Dedifferentiated amniotic fluid mesenchymal stem cell (primary cell): ENCODE measurements around the gene CES3.
"Not testable (repeated sequence)": the region's sequence is repeated elsewhere in the genome, so short reads cannot be mapped to it uniquely, and the experiment has no call there.

ENCODE experiments used
- DNase-seq: peaks from one replicate; pipeline ENCODE4 v3.0.0-alpha.2; 2016; ENCODE audit errors: extremely low spot score

The CES3 gene

DNA sequence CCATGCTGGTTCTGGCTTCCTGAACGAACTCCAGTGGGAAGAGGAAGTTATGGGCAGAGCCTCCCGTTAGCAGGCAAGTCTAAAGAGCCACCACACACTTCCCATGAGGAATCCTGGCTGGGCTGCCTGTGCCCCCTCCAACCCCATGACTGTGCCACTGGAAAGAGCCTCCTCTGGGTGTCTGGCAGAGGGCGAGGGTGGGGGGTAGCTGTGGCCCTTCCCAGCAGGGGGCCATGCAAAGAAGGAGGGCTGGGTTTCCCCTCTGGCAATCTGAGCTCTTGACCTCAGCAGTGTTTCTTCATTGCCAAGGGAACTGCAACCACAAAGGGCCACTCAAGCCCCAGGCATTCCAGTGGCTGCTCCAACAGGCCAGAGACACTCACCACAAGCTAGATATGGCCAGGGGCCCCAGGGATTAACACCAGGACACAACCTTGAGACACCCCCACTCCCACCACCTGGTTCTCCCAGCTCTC lies 34.1 kb upstream of the CES3 start:
- peak; percentile 55 for DNase-seq

DNA sequence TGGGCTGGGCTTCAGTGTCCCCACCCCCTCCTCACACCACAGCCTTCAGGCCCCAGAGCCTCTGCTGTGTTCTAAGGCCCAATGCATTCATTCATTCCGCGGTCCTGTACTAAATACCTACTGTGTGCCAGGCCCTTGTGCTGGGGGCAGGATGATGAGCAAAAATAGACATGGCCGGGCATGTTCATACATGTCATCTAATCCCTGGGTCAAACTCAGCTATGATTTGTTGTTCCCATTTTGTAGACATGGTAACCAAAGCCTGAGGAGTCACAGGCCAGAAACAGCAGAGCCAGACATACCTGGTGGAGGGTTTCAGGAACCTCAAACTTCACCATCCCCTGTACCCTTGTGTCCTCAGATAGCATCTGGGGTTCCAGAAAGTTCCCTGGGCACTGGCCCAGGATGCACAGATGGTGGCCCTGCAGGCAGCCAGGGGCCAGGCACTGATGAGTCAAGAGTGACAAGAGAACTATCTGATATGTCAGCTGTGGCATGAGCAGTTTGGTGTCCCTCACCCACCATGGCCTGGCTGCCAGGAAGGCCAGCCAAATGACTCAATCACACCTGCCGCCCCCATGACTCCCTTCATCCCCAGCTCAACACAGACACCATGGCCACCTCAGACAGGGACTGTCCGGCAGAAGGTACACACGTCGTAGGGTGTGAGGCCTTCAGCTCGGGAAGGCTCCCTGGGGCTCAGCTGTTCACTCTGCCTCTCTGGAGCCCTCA lies 33.0 kb upstream of the CES3 start:
- DNase-seq, result no peak

DNA sequence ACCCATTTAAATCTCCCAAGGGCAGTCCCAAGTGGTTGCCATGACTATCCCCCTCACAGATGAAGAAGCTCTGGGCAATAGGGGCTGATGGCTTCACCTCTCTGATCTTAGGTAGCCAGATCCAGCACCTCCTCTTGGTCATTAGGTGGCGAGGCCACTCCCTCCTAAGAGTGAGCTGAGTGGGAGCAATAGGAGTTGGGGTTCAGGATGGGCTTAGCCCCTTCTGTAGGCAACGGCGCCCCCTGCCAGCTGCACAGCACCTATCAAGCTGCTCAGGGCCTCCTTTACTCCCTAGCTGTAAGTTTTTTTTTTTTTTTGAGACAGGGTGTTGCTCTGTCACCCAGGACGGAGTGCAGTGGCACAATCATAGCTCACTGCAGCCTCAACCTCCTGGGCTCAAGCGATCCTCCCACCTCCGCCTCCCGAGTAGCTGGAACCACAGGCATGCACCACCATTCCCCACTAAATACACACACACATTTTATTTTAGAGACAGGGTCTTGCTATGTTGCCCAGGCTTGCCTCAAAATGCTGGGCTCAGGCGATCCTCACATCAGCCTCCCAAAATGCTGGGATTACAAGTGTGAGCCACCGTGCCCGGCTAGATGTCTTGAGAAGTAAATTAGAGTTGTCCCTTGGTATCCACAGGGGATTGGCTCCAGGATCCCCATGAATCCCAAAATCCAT lies 32.2 kb upstream of the CES3 start:
- DNase-seq, result no peak

DNA sequence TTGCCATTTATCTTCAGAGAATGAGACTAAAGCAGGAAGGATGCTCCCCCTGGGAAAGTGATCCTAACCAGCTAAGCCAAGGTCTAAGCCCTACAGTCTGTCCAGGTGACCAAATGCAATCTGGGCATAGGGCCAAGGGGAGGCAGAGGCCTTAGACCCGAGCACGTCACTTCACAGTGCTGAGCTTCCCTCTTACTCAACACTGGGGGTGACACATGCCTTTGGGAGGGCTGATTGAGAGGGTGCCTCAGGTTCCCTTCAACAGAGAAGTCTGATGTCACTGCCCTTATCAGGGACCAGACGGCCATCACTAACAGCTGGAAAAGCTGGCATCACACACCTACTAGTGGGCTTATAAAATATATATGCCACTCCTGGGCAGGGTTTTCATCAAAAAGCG lies 30.9 kb upstream of the CES3 start:
- DNase-seq, result no peak

DNA sequence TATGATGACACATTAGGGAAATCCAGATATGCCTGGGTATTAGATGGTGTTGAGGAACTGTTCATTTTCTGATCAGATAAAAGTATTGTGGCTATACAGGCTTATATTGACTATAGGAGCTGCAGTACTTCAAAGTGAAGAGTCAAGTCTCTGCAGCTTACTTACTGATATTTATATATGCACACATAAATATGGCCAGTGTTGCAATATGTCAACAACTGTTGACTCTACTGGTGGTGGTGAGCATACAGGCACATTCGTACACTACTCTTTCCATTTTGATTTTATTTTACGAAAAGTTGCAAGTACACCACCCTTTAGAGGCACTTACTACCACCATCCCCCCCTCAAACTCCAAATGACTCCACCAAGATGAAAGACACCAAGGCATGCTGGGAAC lies 29.4 kb upstream of the CES3 start:
- no peak for DNase-seq

DNA sequence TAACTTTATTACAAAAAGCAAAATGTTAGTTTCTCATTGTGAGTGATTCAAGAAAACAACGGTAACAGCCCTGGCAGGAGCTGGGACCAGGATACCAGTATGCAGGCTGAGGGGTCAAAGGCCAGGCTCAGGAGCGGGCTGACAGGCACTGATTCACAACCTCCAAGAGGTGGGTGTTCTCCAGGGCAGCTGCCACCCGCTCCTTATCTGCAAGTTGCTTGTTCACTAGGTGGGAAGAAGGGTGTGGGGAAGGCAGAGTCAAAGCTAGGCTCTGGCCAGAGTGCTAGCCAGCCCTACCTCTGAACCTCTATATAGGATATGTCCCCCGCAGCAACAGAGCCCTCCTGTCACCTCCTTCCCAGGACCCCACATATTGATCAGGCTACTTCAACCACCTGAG lies 29.0 kb upstream of the CES3 start:
- DNase-seq, result no peak

DNA sequence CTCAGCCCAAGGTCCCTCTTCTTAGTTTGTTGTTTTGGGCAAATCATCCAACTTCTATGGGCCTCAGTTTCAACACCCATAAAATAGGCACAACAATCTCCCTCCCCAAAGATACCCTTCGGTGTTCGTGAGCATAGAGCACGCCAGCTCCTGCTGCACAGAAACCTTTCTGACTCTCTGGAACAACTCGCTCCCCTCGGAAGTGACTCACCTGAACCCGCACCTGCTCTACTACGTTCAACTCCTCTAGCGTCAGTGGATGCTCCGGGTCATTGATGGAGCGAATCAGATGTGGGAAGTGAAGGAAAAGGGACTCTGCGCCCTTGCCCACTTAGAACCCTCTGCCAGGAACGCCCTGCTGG lies 27.3 kb upstream of the CES3 start:
- DNase-seq, result no peak

DNA sequence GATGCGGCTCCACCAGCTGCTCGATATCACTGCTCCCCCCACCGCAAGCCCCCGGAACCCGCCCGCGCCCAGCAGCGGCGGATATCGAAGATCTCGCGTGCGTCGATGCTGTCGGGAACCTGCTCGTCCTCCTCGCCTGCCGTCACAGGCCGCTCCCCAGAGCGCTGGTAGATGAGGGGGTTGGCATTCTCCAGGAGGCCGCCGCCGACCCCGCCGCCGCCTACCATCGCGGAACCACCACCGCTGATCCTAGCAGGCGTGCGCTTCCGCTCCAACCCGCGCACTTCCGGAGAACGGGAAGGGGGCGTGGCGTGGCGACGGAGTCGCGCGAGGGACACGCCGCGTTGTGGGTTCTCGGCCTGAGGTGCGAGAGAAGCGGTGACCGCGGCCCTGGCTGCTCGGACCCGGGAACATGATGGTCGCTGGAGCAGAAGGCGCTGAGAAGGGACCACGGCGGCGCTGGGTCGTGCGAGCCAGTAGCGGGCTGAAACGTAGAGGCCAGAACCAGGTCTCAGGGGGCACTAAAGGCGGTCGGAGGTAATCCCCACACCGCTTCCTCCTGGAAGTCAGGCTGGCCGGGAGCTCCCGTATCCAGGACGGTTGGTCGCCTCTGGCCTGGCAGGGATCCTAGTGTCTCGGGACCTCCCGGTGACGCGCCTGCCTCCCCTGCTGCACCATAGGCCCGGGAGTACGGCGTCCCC lies 26.8 kb upstream of the CES3 start, which contains the start of gene CIAO2B:
Gene CIAO2B (minus strand): TSS at position 265 of the 701 bp plus-strand sequence. CDS start 38 bp downstream, at position 227.
- peak; percentile 72 for DNase-seq

DNA sequence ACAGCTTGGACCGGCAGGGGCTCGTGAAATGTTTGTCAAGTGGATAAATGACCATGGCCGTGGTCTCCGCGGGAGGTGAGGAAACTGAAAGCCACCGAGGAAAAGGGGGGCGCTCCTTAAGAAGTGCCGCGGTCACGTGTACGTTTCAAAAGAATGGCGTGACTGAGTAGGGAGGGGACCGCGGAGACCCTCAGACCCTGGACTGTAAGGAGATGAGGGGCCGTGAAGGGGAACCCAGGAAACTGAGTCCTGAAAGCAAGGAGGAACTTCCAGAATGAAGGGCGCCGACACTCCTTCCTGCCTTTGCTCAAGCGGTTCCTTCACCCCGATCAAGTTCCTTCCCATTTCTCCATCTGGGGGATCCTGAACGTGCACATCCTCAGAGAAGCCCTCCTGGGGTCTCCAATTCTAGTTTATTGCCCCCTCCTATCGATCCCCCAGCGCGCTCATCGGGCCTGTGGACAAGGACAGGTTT lies 26.2 kb upstream of the CES3 start:
- DNase-seq, result not testable (repeated sequence)

DNA sequence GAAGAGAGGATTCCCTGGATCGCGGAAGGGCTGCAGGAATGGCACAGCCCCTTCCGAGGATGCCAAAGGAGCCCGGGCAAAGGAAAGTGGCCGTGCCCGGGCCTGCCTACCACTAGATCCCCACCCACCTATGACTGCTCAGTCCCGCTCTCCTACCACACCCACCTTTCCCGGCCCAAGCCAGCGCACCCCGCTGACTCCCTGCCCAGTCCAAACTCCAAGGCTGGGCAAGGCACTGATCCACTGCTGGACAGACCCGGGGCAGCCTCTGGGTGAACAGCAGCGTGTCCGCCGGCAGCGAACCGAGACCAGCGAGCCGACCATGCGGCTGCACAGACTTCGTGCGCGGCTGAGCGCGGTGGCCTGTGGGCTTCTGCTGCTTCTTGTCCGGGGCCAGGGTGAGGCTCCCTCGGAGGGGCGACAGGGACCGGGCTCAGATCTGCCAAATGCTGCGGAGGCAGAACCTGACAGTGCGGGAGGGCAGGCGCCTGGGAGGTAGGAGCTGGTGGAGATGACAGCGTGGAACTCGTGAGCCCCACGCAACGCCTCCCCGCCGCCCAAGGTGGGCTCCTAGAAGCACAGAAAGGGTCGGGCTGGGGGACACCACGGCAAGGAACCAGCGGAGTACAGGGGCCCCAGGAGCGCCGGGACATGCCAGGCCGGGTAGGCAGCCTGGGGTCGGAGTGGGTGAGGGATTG lies 25.6 kb upstream of the CES3 start, which contains the start of gene CES2:
Gene CES2 (plus strand): TSS at position 203 of the 698 bp plus-strand sequence. CDS start 120 bp downstream, at position 323.
- DNase-seq, result peak; percentile 33

DNA sequence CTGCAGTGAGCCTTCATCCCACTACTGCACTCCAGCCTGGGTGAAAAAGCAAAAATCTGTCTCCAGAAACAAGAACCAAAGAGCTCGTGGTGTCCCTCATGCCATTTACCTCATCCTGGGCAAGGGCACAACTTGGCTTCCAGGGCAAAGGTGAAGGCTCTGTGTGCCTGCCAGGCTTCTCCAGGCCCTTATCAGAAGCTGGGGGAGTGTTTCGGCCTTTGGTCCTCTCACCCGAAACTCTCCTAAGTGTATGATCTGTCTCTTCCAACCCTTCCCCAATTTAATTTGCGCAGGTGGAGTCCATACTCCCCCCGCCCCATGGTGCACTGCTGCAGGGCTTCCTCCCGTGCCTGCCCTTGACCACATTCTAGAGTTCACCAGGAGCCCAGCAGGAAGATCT lies 24.6 kb upstream of the CES3 start:
- no peak for DNase-seq

DNA sequence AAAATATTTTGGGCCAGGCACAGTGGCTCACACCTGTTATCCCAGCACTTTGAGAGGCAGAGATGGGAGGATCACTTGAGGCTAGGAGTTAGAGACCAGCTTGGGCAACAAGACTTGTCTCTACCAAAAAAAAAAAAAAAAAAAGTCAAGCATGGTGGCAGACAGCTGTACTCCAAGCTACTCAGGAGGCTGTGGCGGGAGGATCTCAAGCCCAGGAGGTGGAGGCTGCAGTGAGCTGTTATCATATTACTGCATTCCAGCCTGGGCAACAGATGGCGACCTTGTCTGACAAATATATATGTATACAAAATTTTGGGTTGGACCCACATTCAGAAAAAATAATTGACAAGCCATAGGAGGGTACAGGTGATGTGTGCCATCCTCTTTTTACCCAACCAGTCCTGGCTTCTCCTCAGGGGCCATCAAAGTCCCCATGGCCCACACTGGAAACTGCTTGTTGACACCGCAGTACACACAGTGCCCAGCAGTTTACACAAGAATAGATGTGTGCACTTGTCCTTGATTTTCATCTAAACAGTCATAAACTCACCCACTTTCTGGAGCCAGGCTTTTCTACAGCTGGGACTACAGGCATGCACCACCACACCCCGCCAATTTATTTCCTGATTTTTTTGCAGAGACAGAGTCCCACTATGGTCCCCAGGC lies 24.0 kb upstream of the CES3 start:
- no peak for DNase-seq

DNA sequence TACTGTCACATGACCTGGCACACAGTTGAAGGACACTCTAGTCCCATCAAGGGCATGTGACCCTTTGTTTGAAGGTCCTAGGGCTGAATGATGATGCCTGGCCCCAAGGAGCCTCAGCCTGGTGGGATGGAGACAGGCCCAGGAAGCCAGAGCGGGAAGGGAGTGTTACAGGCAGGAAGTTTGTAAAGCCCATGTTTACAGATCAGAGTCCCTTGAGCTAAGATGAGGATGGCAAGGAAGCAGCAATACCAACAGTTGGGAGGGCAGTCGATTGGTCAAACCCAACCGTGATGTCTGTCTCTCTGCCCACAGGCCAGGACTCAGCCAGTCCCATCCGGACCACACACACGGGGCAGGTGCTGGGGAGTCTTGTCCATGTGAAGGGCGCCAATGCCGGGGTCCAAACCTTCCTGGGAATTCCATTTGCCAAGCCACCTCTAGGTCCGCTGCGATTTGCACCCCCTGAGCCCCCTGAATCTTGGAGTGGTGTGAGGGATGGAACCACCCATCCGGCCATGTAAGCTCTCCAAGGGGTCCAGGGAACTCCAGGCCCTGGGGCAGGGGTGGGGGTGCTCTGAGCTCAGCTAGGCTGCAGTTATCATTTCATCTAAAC lies 23.2 kb upstream of the CES3 start:
- DNase-seq, result no peak

DNA sequence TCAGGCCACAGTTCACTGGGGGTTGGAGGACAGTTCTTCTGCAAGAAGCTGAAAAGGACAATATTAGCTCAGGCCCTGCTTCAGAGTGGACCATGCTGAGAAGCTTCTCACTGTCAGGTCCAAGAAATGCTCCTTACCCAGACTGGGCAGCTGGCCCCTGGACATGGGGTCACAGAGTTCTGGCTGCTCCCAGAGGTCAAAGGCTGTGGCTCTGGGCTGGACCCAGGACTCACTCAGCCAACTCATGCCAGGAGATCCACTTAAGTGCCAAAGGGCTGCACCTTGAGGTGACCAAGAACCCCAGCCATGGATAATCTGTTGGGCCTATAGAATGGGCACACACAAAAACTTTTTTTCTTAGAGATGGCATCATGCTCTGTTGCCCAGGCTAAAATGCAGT lies 21.7 kb upstream of the CES3 start:
- no peak for DNase-seq

DNA sequence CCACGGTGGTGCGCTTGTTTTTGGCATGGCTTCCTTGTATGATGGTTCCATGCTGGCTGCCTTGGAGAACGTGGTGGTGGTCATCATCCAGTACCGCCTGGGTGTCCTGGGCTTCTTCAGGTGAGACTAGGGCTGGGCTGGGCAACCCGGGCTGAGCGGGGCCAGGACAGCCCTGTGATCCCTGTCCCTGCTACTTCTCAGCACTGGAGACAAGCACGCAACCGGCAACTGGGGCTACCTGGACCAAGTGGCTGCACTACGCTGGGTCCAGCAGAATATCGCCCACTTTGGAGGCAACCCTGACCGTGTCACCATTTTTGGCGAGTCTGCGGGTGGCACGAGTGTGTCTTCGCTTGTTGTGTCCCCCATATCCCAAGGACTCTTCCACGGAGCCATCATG lies 20.8 kb upstream of the CES3 start:
- DNase-seq, result no peak

DNA sequence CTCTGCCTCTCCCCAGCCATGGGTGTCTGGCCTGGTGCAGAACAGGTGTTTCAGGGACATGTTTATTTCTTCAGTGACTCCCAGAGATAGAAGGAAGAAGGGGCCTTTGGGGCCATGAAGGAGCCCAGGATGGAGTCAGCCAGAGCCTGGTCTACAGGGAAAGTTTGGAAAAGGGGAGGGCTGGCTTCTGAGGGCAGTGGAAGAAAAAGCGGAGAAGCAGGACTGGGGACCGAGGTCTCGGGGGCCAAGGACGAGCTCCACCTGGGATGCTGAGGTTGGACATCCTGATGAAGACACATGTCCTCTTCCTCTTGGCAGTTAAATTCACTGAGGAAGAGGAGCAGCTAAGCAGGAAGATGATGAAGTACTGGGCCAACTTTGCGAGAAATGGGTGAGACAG lies 18.1 kb upstream of the CES3 start:
- no peak for DNase-seq

DNA sequence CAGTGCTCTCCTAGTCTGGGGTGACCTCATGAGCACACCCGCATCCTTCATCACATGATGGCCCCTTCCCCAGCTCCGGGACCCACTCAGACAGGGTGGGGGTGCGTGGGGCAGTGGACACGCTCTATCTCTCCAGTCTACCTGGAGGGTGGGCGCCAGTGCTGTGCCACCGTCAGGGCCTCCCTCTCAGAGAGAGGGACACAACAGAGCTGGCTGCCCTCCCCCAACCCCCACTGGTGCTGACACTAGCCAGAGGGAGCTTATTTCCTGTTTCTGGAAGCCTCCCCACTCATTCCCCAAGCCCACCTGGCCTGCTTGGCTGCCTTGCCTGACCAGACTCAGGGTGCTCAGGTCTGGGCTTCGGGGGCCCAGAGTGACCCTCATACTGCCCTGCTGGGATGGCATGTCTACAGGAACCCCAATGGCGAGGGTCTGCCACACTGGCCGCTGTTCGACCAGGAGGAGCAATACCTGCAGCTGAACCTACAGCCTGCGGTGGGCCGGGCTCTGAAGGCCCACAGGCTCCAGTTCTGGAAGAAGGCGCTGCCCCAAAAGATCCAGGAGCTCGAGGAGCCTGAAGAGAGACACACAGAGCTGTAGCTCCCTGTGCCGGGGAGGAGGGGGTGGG lies 17.5 kb upstream of the CES3 start:
- DNase-seq, result no peak

DNA sequence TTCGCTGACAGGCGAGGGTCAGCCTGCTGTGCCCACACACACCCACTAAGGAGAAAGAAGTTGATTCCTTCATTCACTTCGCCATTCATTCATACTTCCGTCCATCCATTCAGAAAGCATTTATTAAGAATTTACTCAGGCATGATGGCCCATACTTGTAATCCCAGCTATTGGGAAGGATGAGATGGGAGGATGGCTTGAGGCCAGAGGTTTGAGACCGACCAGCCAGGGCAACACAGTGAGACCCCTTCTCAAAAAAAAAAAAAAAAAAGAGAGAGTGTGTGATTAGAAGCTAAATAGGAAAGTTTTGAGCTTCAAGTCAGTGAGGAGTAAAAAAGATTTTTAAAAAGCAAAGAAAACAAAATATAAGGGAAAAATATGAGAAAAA lies 17.0 kb upstream of the CES3 start:
- no peak for DNase-seq

DNA sequence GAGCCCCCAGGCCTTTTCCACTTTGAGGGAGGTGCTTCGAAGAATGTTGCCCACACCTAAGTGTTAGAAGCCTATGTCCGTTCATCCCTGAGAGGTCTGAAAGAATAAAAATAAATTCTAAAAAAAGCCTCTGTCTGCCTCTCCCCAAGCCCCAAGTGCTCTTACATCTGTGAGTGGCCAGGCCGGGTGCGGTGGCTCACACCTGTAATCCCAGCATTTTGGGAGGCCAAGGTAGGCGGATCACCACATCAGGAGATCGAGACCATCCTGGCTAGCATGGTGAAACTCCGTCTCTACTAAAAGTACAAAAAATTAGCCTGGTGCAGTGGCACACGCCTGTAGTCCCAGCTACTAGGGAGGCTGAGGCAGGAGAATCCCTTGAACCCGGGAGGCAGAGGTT lies 16.1 kb upstream of the CES3 start:
- not testable (repeated sequence) for DNase-seq

DNA sequence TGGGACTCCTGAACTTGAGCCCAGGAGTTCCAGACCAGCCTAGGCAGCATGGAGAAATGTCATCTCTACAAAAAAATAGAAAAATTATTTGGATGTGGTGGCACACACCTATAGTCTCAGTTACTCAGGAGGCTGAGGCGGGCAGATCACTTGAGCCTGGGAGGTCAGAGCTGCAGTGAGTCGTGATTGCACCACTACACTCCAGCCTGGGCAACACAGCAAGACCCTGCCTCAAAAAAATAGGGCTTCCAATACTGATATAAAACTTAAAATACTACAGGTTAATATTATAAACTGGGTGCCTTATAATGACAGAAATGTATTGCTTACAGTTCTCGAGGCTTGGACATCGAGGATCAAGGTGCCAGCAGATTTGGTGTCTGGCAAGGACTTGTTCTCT lies 15.1 kb upstream of the CES3 start:
- no peak for DNase-seq

DNA sequence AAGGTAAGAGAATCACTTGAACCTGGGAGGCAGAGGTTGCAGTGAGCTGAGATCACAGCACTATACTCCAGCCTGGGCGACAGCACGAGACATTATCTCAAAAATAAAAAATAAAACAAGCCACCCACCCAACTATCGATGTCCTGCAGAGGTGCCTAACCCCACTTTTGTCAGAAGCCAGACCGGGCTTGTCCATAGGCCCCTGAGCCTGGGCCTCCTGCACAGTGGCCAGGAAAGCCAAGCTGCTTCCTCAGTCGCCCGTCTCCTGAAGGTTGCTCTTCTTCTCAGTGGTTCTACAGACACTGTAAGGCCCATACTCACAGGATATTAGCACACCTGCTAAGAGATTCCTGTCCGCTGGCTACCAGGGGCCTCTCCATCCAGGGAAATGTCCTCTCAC lies 14.5 kb upstream of the CES3 start:
- DNase-seq, result no peak
